Activated T-helper 17 cell treated with anti-CD3 and anti-CD28 coated beads, Interleukin-2, amount 50 U/mL, for 72 hours (primary cell): ENCODE results near the gene SIGLEC8. TPM values are rescaled to one million over a fixed set of nuclear protein-coding genes. Genes with fewer than 3 reads are reported as not detected.
A peak's percentile ranks its signal among the peaks of the same experiment; 100 is the strongest.
"Not testable (repeated sequence)": the region's sequence is repeated elsewhere in the genome, so short reads cannot be mapped to it uniquely, and the experiment has no call there.

Source experiments
- ATAC-seq: fragments of 150-1000 bp; cut with Tn5 transposase; replicated peaks from 2 replicates; pipeline ENCODE4 v1.10.0; 2021; ENCODE audit warnings: mild to moderate bottlenecking, moderate library complexity
- H3K27ac Mint-ChIP-seq: one replicate; pipeline ENCODE4 v1.8.0; 2022; ENCODE audit warnings: mixed read lengths
- H3K27me3 Mint-ChIP-seq: one replicate; pipeline ENCODE4 v1.8.0; 2022; ENCODE audit warnings: mixed read lengths
- H3K36me3 Mint-ChIP-seq: one replicate; pipeline ENCODE4 v1.8.0; 2022; ENCODE audit warnings: low read depth, mild to moderate bottlenecking, mixed read lengths
- H3K4me1 Mint-ChIP-seq: one replicate; pipeline ENCODE4 v1.8.0; 2022; ENCODE audit warnings: mixed read lengths
- H3K4me3 Mint-ChIP-seq: one replicate; pipeline ENCODE4 v1.8.0; 2022; ENCODE audit warnings: mild to moderate bottlenecking, mixed read lengths
- H3K9me3 Mint-ChIP-seq: one replicate; pipeline ENCODE4 v1.8.0; 2022; ENCODE audit warnings: mixed read lengths
- total RNA-seq, 2 donors: library from RNA; stranded (reverse); gene quantifications; one replicate each; pipeline ENCODE4 v1.2.3, GENCODE V29; 2022

Gene SIGLEC8
- total RNA-seq, 2 donors from 2014 or later = not detected

GRCh38 chr19:51447510-51447909 lies 10.7 kb downstream of the SIGLEC8 start:
- peaks cover 14% of the 10 kb centered on the region for H3K9me3 Mint-ChIP-seq
- H3K36me3 Mint-ChIP-seq, ATAC-seq, H3K27me3 Mint-ChIP-seq: not testable (repeated sequence)
- peak overlapping the region; percentile 63 for H3K27ac Mint-ChIP-seq
- peaks cover 32% of the 10 kb centered on the region for H3K4me1 Mint-ChIP-seq
- peak overlapping the region; percentile 72 for H3K4me3 Mint-ChIP-seq

DNA sequence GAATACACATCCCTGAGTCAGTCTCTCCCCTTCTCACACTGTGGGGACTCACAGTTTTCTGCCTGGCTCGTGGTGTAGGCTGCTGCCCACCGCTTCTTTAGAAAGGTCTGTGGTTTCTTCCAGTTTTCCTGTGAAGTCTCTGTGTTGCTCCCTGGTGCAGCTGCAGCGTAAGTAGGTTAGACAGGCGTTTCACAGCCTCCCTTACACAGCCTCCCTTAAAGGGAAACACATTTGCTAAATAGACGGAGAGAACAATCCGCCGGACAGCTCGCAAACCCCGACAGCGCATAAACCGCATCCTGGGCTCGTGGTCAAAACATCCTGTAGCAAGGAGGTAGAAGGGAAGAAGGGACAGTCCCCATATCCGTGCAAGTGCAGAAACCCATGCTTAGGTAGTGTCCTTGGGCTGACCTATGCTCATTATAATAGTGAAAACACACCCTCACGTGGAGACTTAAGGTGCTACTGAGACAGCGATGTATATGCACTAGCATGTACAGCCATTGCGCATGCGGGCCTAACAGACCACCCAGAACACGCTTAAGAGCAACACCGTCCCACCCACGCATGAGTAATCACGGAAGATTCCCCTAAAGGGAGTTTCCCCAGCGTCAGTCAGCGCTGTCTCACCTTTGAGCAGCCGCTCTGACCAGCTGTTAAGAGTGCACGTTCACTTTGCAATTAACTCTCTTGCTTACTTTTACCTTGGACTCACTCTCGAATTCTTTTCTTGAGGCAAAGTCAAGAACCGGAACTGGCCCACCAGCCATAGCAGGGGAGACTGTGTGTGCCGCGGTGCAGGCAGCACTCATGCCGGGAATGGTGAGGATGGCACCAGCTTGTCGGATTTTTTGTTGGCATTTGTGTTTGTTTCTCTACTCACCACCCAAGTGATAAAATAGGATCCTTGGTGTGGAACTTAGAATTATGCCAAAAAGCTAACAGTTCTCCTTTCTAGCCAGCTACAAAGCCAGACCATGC lies 16.6 kb downstream of the SIGLEC8 start:
- Mint-ChIP-seq H3K4me1 (peaks cover 42% of the 10 kb centered on the region), H3K27ac (peak overlapping the region; percentile 98), H3K36me3 (peaks cover 12% of the 10 kb centered on the region), H3K9me3 (peaks cover 2% of the 10 kb centered on the region), H3K27me3 (peaks cover under 1% of the 10 kb centered on the region), H3K4me3 (peak overlapping the region; percentile 89)
- ATAC-seq = peak; percentile 85

DNA sequence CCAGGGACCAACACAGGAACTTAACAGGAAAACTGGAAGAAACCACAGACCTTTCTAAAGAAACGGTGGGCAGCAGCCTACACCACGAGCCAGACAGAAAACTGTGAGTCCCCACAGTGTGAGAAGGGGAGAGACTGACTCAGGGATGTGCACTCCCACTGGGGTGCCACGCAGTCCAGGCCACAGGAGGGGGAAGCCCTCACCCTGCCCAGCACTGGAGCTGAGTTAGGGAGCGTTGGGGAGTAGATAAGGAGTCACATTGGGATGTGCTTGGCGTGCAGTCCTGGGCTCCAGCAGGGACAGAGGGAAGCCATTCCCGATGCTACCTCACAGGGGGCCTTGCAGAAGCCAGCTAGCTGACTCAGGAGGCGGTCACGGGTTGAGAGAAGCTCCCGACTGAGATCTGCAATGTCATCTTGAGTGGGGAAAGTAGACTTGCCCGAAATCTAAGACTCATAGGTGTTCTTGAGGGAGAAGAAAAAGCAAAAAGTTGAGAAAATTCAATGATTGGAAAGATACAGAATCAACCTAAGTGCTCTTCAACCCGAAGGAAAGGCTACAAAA lies 17.3 kb downstream of the SIGLEC8 start:
- peak; percentile 62 for ATAC-seq
- peak overlapping the region; percentile 98 for H3K27ac Mint-ChIP-seq
- H3K27me3 Mint-ChIP-seq = peaks cover 3% of the 10 kb centered on the region
- H3K36me3 Mint-ChIP-seq = peaks cover 12% of the 10 kb centered on the region
- H3K9me3 Mint-ChIP-seq = no peaks in the 10 kb centered on the region
- peaks cover 42% of the 10 kb centered on the region for H3K4me1 Mint-ChIP-seq
- H3K4me3 Mint-ChIP-seq = peak overlapping the region; percentile 89

- peaks cover 12% of the 10 kb centered on the region for H3K36me3 Mint-ChIP-seq
- no peaks in the 10 kb centered on the region for H3K9me3 Mint-ChIP-seq
- peaks cover 42% of the 10 kb centered on the region for H3K4me1 Mint-ChIP-seq
- H3K27ac Mint-ChIP-seq = peak overlapping the region; percentile 98
- peaks cover 3% of the 10 kb centered on the region for H3K27me3 Mint-ChIP-seq
- no peak for ATAC-seq
- H3K4me3 Mint-ChIP-seq = peak overlapping the region; percentile 89
These were observed 18.2 kb downstream of the SIGLEC8 start for GRCh38 chr19:51440052-51440451.

DNA sequence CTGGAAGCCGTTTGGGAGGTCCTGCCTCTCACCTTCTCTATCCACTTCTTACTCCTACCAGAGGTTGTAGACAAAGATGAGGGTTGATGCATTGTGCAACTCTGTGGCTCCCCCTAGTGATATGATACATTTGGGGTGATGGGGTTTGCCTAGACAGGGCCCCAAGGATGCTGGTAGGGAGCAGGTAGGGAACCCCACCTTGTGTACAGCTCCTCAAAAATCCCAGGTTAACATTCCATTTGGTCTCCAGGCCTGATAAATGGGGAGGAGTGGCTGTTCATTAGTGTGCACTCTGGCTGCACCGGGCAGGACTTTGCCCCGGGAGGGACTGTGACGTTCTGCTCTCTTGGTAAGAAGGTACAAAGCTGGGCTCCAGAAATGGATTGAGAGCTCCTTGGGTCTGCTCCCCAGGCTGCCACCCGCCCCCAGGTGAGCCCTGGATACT lies 19.2 kb downstream of the SIGLEC8 start:
- Mint-ChIP-seq H3K27me3 (peaks cover 3% of the 10 kb centered on the region), H3K27ac (no peak overlapping the region), H3K9me3 (no peaks in the 10 kb centered on the region), H3K4me3 (peak overlapping the region; percentile 89), H3K36me3 (peaks cover 12% of the 10 kb centered on the region), H3K4me1 (peaks cover 42% of the 10 kb centered on the region)
- ATAC-seq = no peak

GRCh38 chr19:51434456-51434855 lies 23.8 kb downstream of the SIGLEC8 start:
- Mint-ChIP-seq H3K4me3 (no peak overlapping the region), H3K9me3 (no peaks in the 10 kb centered on the region)

GRCh38 chr19:51433043-51433442 lies 25.2 kb downstream of the SIGLEC8 start:
- Mint-ChIP-seq H3K27ac (no peak overlapping the region), H3K9me3 (no peaks in the 10 kb centered on the region), H3K36me3 (no peaks in the 10 kb centered on the region), H3K27me3 (peaks cover 3% of the 10 kb centered on the region), H3K4me1 (peaks cover under 1% of the 10 kb centered on the region), H3K4me3 (no peak overlapping the region)
- ATAC-seq = peak; percentile 47

More at GRCh38 chr19:51434456-51434855, 23.8 kb downstream of the SIGLEC8 start:
- Mint-ChIP-seq H3K27me3 (peaks cover 3% of the 10 kb centered on the region), H3K36me3 (no peaks in the 10 kb centered on the region), H3K27ac (no peak overlapping the region), H3K4me1 (peaks cover 10% of the 10 kb centered on the region)
- no peak for ATAC-seq

- Mint-ChIP-seq H3K4me3 (no peak overlapping the region), H3K27ac (no peak overlapping the region), H3K4me1 (no peaks in the 10 kb centered on the region), H3K36me3 (no peaks in the 10 kb centered on the region), H3K27me3 (no peaks in the 10 kb centered on the region), H3K9me3 (no peaks in the 10 kb centered on the region)
- no peak for ATAC-seq
These were observed 27.1 kb downstream of the SIGLEC8 start for GRCh38 chr19:51431124-51431523.

DNA sequence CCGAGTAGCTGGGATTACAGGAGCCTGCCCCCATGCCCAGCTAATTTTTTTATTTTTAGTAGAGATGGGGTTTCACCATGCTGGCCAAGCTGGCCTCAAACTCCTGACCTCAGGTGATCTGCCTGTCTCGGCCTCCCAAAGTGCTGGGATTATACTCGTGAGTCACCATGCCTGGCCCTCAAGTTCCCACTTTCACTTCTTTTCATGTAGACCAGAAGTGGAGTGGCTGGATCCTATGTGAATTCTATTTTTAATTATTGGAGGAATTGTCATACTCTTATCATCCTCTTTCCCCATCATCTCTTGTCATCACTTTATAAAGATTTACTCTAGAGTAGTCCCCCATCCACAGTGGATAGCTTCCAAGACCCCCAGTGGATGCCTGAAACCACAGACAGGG lies 28.0 kb downstream of the SIGLEC8 start:
- no peaks in the 10 kb centered on the region for H3K36me3 Mint-ChIP-seq
- no peaks in the 10 kb centered on the region for H3K4me1 Mint-ChIP-seq

GRCh38 chr19:51427201-51427600 lies 31.1 kb downstream of the SIGLEC8 start:
- H3K9me3 Mint-ChIP-seq = no peaks in the 10 kb centered on the region
- H3K4me1 Mint-ChIP-seq = peaks cover under 1% of the 10 kb centered on the region

More for the DNA sequence above, 28.0 kb downstream of the SIGLEC8 start:
- Mint-ChIP-seq H3K4me3 (no peak overlapping the region), H3K27me3 (no peaks in the 10 kb centered on the region), H3K27ac (no peak overlapping the region), H3K9me3 (no peaks in the 10 kb centered on the region)
- ATAC-seq = no peak

DNA sequence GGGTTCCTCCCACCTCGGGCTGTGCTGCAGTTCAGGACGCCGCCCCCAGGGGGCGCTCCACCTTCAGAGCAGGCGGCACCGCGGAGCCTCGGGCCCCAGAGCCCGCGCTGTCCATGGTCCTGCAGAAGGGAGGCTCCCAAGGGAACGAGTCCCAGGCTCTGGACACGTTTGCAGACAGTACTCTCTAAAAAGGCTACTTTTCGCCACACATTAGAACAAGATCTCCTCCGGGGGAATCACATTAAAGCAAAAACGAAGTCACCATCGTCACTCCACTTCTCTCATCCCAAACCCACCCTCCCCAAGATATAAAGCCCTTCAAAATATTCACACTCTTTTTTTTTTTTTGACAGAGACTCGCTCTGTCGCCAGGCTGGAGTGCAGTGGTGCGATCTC lies 36.2 kb downstream of the SIGLEC8 start:
- no peaks in the 10 kb centered on the region for H3K36me3 Mint-ChIP-seq
- peaks cover 13% of the 10 kb centered on the region for H3K27me3 Mint-ChIP-seq
- peaks cover 9% of the 10 kb centered on the region for H3K4me1 Mint-ChIP-seq
- H3K9me3 Mint-ChIP-seq = no peaks in the 10 kb centered on the region
- no peak overlapping the region for H3K27ac Mint-ChIP-seq
- H3K4me3 Mint-ChIP-seq = no peak overlapping the region
- ATAC-seq = peak; percentile 76

More at GRCh38 chr19:51427201-51427600, 31.1 kb downstream of the SIGLEC8 start:
- H3K27me3 Mint-ChIP-seq = no peaks in the 10 kb centered on the region
- no peak overlapping the region for H3K4me3 Mint-ChIP-seq
- no peak overlapping the region for H3K27ac Mint-ChIP-seq
- no peak for ATAC-seq
- no peaks in the 10 kb centered on the region for H3K36me3 Mint-ChIP-seq

DNA sequence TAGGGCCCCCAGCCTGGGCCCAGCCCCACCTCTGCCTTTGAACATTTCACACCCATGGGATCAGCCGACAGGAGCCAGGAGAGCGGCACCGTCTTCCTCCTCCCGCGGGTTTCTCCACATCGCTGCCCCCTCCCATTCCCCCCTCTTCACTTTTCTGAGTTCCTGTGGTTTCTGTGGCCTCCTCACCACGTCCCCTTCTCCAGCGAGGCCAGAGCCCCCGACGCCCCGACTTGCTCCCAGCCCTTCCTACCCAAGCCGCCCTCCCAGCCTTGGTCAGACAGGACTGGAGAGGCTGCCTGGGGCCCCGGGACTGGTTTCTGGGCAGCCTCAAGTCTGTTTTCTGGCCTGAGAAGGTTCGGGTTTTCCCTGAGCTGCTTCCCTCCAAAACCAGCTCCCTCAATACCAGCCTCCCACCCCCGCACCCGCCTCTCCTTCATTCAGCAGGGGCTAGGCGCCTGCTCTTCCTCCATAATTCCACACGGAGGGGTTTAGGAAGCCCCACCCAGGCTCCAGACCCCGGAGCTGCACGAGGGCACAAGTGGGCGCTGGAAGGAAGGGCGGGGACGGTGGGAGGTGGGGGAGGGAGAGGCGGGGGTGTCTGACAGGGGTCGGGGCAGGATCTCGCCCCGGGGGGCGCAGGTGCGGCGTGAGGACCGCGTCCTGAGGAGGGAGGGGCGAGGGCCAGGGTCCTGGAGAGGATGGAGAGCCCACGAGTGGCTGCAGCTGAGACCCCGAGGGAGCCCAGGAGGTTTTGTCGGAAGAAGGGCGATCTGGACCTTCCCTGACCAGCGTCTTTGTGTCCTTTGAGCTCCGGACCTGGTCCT lies 36.8 kb downstream of the SIGLEC8 start:
- H3K27ac Mint-ChIP-seq = no peak overlapping the region
- H3K36me3 Mint-ChIP-seq = no peaks in the 10 kb centered on the region
- peaks cover 9% of the 10 kb centered on the region for H3K4me1 Mint-ChIP-seq
- no peak for ATAC-seq
- no peak overlapping the region for H3K4me3 Mint-ChIP-seq
- peaks cover 15% of the 10 kb centered on the region for H3K27me3 Mint-ChIP-seq
- H3K9me3 Mint-ChIP-seq = no peaks in the 10 kb centered on the region

- not testable (repeated sequence) for H3K4me3 Mint-ChIP-seq, H3K4me1 Mint-ChIP-seq, H3K9me3 Mint-ChIP-seq, H3K36me3 Mint-ChIP-seq, H3K27ac Mint-ChIP-seq, ATAC-seq
- peaks cover 15% of the 10 kb centered on the region for H3K27me3 Mint-ChIP-seq
These were observed 37.7 kb downstream of the SIGLEC8 start for GRCh38 chr19:51420511-51420910.

DNA sequence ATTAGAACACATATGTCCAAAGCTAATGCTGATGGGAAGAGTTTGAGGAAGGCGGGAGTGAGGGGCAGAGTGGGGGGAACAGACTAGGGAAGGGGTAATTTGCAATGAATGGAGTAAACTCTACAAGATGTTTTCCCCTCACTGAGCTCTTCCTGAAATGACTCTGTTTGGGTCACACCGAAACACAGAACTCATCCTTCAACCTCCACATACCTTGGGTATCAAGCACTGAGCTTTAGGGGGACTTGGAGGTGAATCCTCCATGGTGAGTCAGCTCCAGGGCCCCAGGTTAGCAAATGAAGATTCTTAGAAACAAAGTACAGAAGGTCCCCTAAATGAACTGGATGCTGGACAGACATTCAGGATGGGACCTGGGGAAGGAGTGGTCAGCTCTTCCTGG lies 39.5 kb downstream of the SIGLEC8 start:
- peaks cover 15% of the 10 kb centered on the region for H3K27me3 Mint-ChIP-seq
- H3K4me3 Mint-ChIP-seq = no peak overlapping the region
- H3K27ac Mint-ChIP-seq = no peak overlapping the region
- H3K36me3 Mint-ChIP-seq = no peaks in the 10 kb centered on the region
- peak; percentile 45 for ATAC-seq
- H3K4me1 Mint-ChIP-seq = peaks cover 9% of the 10 kb centered on the region
- no peaks in the 10 kb centered on the region for H3K9me3 Mint-ChIP-seq
